ENCODE data around the gene SSBP3.

The SSBP3 gene

DNA sequence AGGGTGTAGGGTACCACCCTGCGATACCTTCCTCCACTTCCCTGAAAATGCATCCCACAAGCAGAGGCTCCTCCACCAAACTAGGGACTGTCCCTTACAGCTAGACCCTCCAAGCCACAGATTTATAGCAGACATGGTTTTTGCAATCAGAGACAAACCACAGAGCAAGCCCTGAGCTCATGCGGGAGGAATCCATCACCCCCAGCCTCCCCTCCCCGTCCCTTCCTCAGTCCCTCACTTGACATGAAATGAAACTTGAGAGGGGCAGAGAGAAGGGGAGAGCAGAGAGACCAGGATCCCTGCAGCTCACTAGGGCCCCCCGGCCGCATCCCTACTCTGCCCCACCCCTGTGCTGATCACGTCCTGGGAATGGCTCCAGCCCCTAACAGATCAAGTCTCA is 111.3 kb downstream of the SSBP3 start:
- Mint-ChIP-seq H3K27ac (peak overlapping the region in 1 of 2 donors; percentile 15), H3K27me3 (no peaks in the 10 kb centered on the region), H3K9me3 (no peaks in the 10 kb centered on the region), H3K4me1 (peaks cover 95% of the 10 kb centered on the region), H3K4me3 (no peak overlapping the region)
- no peak for DNase-seq
- no peak for ATAC-seq

GRCh38 chr1:54292002-54292911 is 113.9 kb downstream of the SSBP3 start:
- H3K9me3 Mint-ChIP-seq: no peaks in the 10 kb centered on the region
- DNase-seq: no peak
- peak overlapping the region; percentile 10 to 67 for H3K27ac Mint-ChIP-seq

GRCh38 chr1:54291276-54292001 is 114.8 kb downstream of the SSBP3 start:
- H3K9me3 Mint-ChIP-seq: no peaks in the 10 kb centered on the region
- H3K27me3 Mint-ChIP-seq: no peaks in the 10 kb centered on the region
- ATAC-seq (no peak), DNase-seq (no peak)
- peaks cover 97% of the 10 kb centered on the region for H3K4me1 Mint-ChIP-seq
- peak overlapping the region in 1 of 2 donors; percentile 28 for H3K27ac Mint-ChIP-seq
- no peak overlapping the region for H3K4me3 Mint-ChIP-seq

More at GRCh38 chr1:54292002-54292911, 113.9 kb downstream of the SSBP3 start:
- Mint-ChIP-seq H3K27me3 (no peaks in the 10 kb centered on the region), H3K4me3 (no peak overlapping the region), H3K4me1 (peaks cover 95% of the 10 kb centered on the region)
- ATAC-seq: no peak

- ATAC-seq: no peak
- peak overlapping the region in 1 of 2 donors; percentile 39 for H3K4me3 Mint-ChIP-seq
- DNase-seq: no peak
- peaks cover 98% of the 10 kb centered on the region for H3K4me1 Mint-ChIP-seq
- no peak overlapping the region for H3K27ac Mint-ChIP-seq
- H3K9me3 Mint-ChIP-seq: no peaks in the 10 kb centered on the region
- H3K27me3 Mint-ChIP-seq: no peaks in the 10 kb centered on the region
These were observed 115.5 kb downstream of the SSBP3 start for GRCh38 chr1:54290506-54291184.

DNA sequence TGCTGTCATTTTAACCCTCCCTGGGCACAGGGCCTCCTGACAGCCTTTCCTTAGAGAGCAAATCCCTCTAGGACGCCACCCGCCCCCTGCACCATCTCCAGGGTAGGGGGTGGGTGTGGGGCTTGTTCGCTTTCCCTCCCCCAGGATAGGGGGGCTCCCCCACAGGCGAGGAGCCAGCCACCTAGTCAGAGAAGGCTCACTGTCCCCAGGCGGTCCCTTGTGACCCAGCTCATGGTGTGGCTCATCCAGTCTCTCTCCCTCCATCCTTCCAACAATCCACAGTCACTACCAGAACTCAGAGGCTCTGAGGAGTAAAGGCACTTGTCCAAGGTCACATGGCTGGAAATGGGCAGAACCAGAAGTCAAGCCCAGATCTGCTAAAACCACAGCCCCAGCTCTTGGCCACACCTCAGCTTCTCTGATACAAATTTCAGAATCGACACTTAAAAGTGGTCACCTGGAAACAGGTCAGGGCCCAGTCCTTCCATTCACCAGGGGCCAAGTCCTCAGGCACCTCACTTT is 116.4 kb downstream of the SSBP3 start:
- DNase-seq: no peak
- Mint-ChIP-seq H3K4me3 (peak overlapping the region; percentile 39 to 40), H3K27me3 (no peaks in the 10 kb centered on the region), H3K27ac (peak overlapping the region in 1 of 2 donors; percentile 82), H3K9me3 (no peaks in the 10 kb centered on the region), H3K4me1 (peaks cover 98% of the 10 kb centered on the region)
- peak; percentile 1 for ATAC-seq

DNA sequence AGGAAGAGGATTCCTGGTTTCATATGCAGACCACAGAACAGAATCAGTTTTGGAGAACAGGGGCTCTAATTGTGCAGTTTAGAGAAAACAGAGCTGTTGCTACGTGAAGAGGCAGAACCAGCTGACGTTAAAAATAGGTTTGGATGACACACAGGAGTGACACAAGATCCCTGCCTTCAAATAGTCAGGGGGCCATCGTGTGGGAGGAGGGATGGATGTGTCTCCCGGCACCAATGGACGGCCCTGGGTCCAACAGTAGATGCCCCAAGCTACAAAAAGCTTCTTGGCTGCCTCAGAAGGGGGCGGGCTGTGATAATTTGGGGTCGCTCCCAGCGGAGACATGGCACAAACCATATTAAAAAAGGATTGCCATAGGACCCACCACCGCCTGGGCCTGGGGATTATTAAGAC is 118.4 kb downstream of the SSBP3 start:
- Mint-ChIP-seq H3K4me1 (peaks cover 95% of the 10 kb centered on the region), H3K27ac (peak overlapping the region; percentile 96 to 97), H3K9me3 (no peaks in the 10 kb centered on the region), H3K4me3 (peak overlapping the region; percentile 61 to 82), H3K27me3 (no peaks in the 10 kb centered on the region)
- ATAC-seq (no peak), DNase-seq (no peak)

DNA sequence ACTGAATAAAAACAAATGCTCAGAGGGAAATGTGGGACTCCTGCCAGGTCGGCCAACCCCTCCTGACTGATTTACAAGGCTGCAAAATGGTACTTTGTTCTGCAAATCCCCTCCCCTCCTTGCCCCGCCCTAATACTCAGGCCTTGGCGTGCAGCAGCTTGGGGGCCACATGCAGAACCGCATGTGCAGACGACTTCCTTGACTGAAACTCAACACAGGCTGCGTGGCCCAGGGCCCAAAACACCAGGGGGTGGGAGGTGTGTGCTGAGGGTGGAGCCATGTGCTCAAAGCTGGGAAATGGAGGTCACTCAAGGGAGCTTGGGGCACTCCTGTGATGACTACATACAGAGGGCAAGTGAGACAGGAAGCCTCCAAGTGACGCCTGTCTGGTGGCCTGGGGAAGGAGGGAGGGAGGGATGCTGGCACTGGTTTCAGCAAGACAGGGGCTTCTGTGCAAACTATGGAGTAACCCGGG is 119.0 kb downstream of the SSBP3 start:
- Mint-ChIP-seq H3K27me3 (no peaks in the 10 kb centered on the region), H3K4me1 (peaks cover 95% of the 10 kb centered on the region), H3K27ac (peak overlapping the region; percentile 96 to 97), H3K4me3 (peak overlapping the region; percentile 61 to 82), H3K9me3 (no peaks in the 10 kb centered on the region)
- ATAC-seq (peak; percentile 93), DNase-seq (peak; percentile 83 to 92)

GRCh38 chr1:54285815-54286345 is 120.3 kb downstream of the SSBP3 start:
- H3K4me3 Mint-ChIP-seq: peak overlapping the region; percentile 68 to 82
- no peaks in the 10 kb centered on the region for H3K9me3 Mint-ChIP-seq
- ATAC-seq (no peak), DNase-seq (no peak)
- peak overlapping the region; percentile 83 to 97 for H3K27ac Mint-ChIP-seq
- no peaks in the 10 kb centered on the region for H3K27me3 Mint-ChIP-seq
- H3K4me1 Mint-ChIP-seq: peaks cover 95% of the 10 kb centered on the region

DNA sequence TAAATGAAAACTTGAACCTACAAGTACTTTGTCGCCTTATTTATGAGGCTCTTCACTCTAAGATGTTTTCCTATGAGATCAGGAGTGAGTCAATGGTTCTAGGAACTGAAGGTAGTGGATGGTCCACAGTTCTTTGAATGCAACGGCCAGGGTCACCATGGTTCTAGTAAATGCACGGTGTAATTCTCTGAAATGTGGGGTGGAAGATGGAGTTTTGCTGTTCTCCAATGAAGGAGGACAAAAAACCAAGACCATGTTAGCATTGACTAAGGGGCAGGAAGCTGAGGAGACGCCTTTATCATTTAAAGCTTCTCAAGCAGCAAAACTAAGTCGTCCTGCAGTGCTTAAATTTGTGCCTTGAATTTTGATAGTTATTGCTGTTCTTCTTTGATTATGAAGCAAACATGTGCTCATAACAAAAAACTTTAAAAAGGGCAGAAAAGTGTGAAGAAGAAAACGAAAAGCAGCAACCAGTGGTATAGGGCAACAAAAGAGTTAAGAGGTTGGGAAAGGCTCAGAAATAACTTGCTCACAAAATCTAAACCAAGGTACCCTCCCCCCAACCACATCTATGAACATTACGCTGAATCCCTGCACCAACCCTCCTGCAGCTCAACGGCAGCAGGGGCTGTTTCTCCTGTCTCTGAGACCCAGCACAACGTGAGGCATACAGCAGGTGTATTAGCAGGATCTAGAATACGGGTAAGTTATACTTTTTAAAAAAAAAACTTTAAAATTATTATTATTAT is 121.2 kb downstream of the SSBP3 start:
- Mint-ChIP-seq H3K4me3 (peak overlapping the region; percentile 68 to 82), H3K27me3 (no peaks in the 10 kb centered on the region), H3K4me1 (peaks cover 95% of the 10 kb centered on the region), H3K9me3 (no peaks in the 10 kb centered on the region), H3K27ac (peak overlapping the region; percentile 83 to 97)
- peak; percentile 48 to 59 for DNase-seq
- peak; percentile 63 for ATAC-seq

DNA sequence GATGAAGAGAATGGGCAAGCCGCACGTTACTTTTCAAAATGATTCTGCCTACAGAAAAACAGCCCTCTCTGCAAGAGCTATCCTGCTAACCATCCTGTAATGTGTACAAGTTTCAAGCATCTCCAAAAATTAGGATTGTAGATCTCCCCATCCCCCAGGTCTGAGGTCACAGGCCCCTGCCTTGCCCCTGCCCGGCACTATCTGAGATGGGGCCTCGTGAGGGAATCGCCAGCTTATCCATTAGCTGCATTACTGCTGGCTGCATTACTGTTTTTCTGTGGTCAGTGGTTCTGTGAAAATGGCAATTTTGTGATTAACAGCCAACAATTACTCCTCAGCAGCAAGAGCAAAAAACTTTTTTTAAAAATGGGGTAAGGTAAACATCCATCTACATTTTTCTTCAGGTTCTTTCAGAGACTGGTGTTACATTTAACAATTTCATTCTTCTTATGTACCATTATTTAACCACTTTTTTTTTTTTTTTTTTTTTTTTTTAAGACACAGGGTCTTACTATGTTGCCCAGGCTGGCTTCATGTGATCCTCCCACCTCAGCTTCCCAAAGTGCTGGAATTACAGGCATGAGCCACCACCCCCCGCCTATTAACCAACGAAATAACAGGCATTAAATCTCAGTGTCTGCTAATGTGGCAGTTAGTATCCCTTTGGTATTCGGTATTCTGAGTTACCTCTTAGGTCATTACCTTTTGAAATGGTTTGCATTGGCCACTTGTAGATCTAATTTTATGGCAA is 122.4 kb downstream of the SSBP3 start:
- ATAC-seq: no peak
- Mint-ChIP-seq H3K27me3 (no peaks in the 10 kb centered on the region), H3K9me3 (no peaks in the 10 kb centered on the region), H3K27ac (peak overlapping the region; percentile 34 to 48), H3K4me3 (peak overlapping the region; percentile 38 to 50), H3K4me1 (peaks cover 95% of the 10 kb centered on the region)
- no peak for DNase-seq

DNA sequence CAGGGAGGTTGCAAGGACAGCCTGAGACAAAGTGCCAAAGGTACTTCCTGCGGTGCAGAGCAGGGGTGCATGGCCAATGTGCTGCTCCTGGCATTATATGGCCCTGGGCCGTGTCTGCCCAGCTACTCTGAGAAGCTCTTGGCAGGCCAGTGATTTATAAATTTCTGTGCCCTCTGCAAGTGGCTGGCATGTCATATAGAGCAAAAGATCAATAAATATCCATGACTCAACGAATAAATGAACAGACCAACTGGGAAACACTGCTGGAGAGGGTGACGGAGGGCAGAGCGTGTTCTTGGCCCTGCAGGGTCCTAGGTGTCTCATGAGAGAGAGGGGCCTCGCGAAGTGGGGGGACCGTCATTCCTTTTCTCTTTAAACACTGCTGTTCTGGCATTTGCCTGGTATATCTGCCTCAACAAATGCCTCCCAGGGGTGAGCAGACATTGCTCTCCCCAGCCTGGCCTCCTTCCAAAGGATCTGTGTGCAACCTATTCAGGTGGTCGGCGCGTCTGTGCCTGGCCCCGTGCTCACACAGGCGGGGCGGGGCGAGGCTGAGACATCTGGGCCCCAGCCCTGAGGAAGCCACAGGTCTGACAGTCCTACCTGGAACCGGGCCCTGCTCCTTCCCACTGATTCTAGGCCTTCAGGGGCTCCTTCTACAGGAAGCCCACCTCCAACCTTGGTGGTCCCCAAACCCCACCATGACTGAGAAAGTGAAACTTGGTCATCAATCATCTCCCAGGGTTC is 123.9 kb downstream of the SSBP3 start:
- H3K4me1 Mint-ChIP-seq: peaks cover 96% of the 10 kb centered on the region
- H3K27ac Mint-ChIP-seq: peak overlapping the region; percentile 67 to 93
- no peaks in the 10 kb centered on the region for H3K27me3 Mint-ChIP-seq
- H3K4me3 Mint-ChIP-seq: peak overlapping the region; percentile 38 to 50
- H3K9me3 Mint-ChIP-seq: no peaks in the 10 kb centered on the region
- ATAC-seq: no peak
- no peak for DNase-seq

- ATAC-seq: no peak
- H3K9me3 Mint-ChIP-seq: no peaks in the 10 kb centered on the region
- DNase-seq: no peak
- peaks cover 93% of the 10 kb centered on the region for H3K4me1 Mint-ChIP-seq
- H3K27me3 Mint-ChIP-seq: no peaks in the 10 kb centered on the region
- H3K4me3 Mint-ChIP-seq: peak overlapping the region; percentile 27 to 67
- H3K27ac Mint-ChIP-seq: peak overlapping the region; percentile 82 to 93
These were observed 125.5 kb downstream of the SSBP3 start for GRCh38 chr1:54280651-54281050.

GRCh38 chr1:54279457-54279856 is 126.7 kb downstream of the SSBP3 start:
- H3K4me1 Mint-ChIP-seq: peaks cover 93% of the 10 kb centered on the region
- no peak for DNase-seq
- H3K9me3 Mint-ChIP-seq: no peaks in the 10 kb centered on the region
- H3K27me3 Mint-ChIP-seq: no peaks in the 10 kb centered on the region
- H3K27ac Mint-ChIP-seq: no peak overlapping the region
- ATAC-seq: no peak
- H3K4me3 Mint-ChIP-seq: no peak overlapping the region

All from stimulated activated naive CD8-positive, alpha-beta T cell treated with anti-CD3 and anti-CD28 coated beads, Interleukin-15, amount 100 ng/mL, for 72 hours (primary cell).